RPMI8226 (cell line): ENCODE results near the gene ANKRD42.
"Not testable (repeated sequence)": the region's sequence is repeated elsewhere in the genome, so short reads cannot be mapped to it uniquely, and the experiment has no call there.

Experiments
- DNase-seq: peaks from one replicate; pipeline ENCODE4 v3.0.0-alpha.2; 2015

ANKRD42 gene

GRCh38 chr11:83174008-83174407 lies 19.5 kb upstream of the ANKRD42 start:
- peak; percentile 47 for DNase-seq

GRCh38 chr11:83175815-83176214 lies 17.7 kb upstream of the ANKRD42 start:
- no peak for DNase-seq

DNA sequence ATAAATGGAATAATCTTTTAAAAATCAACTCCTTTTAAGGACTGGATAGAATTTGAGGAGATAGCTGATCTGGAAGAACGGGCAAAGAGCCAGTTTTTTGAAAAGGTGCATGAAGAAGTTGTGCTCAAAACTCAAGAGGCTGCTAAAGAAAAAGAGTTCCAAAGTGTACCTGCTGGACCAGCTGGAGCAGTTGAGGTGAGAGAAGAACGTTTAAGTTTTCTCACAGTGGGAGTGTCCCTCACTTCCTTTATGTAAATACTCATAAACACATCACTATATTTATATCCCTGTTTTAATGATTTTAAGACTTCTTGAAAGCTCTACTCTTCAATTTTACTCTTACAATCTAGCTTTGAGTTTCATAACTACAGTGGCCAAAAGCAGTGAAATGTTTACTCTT lies 11.7 kb upstream of the ANKRD42 start:
- no peak for DNase-seq

DNA sequence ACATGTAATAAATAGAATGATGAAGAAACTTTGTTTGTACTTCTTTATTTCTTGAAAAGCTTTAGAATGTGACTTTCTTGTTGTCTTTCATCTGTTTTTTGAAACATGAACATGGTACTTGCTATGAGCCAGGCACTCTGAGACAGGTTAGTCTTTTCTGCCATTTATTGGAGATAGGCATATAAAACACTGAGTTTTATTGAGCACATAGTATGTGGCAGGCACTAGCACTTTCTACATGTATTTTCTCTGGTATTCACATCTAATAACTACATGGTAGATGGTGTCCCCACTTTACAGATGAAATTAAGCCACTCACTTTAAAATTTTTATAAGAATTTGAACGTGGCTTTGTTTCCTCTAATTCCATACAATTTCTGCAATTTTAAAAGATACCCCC lies 7.7 kb upstream of the ANKRD42 start:
- DNase-seq, result no peak

GRCh38 chr11:83187465-83187864 lies 6.0 kb upstream of the ANKRD42 start:
- no peak for DNase-seq

GRCh38 chr11:83191491-83191890 lies 2.0 kb upstream of the ANKRD42 start:
- DNase-seq, result no peak

GRCh38 chr11:83191986-83192385 lies 1.5 kb upstream of the ANKRD42 start:
- no peak for DNase-seq

GRCh38 chr11:83192606-83193245 lies 786 bp upstream of the ANKRD42 start:
- DNase-seq, result no peak

DNA sequence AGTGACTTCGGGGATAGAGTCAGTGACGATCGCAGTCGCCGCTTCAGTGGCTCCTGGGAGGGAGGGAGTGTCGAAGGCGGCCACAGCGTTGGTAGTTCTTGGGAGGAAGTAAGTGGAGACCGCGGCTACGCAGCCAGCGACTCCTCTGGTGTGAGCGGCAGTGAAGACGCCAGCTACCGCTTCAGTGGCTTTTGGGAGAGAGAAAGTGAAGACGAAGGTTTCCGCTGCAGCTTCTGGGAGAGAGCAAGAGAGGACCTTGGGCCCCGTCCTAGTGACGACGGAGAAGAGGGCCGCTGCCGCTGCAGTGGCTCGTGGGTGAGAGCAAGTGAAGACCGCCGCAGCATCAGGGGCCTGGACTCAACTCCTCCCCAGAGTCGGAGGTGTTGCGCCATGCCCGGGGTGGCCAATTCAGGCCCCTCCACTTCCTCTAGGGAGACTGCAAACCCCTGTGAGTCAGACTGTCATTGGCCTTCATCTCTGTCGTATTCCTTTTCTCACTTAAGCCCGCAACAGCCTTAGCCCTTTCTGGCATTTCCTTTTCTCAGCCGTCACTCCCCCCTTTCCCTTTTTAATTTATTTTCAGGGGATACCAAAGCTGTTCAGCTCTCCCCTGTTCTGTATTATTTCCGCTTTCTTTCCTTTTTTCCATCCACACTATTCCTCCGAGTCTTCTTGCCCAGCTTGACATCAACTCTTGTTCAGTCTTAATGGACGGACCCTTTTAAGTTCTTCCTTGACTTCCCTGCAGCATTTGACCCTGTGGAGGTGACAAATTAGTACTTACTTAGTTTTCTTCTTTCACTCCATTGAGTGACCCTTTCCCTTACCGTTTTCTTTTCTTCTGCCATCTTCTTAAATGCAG lies 1.0 kb downstream of the ANKRD42 start:
- DNase-seq, result peak; percentile 82

- no peak for DNase-seq
These were observed 1.6 kb downstream of the ANKRD42 start for GRCh38 chr11:83195143-83195466.

DNA sequence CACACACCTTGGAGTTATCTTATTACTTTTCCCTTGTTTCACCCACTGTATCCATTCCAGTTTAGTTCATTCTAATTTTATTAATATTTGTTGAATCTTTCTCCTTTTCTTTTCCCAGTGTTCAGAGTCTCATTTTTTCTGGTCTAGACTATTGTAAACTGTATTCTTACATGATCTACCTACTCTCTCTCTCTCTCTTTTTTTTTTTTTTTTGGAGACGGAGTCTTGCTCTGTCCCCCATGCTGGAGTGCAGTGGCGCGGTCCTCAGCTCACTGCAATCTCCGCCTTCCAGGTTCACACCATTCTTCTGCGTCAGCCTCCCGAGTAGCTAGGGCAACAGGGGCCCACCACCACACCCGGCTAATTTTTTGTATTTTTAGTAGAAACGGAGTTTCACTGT lies 2.1 kb downstream of the ANKRD42 start:
- DNase-seq, result no peak

- no peak for DNase-seq
These were observed 6.5 kb downstream of the ANKRD42 start for GRCh38 chr11:83200035-83200434.

- no peak for DNase-seq
These were observed 12.2 kb downstream of the ANKRD42 start for GRCh38 chr11:83205608-83206185.

GRCh38 chr11:83206221-83206620 lies 12.7 kb downstream of the ANKRD42 start:
- no peak for DNase-seq

- DNase-seq, result not testable (repeated sequence)
These were observed 13.4 kb downstream of the ANKRD42 start for GRCh38 chr11:83206771-83207382.

GRCh38 chr11:83219095-83219494 lies 25.6 kb downstream of the ANKRD42 start:
- no peak for DNase-seq

- no peak for DNase-seq
These were observed 26.7 kb downstream of the ANKRD42 start for GRCh38 chr11:83220260-83220659.

- no peak for DNase-seq
These were observed 28.2 kb downstream of the ANKRD42 start for GRCh38 chr11:83221694-83222093.

DNA sequence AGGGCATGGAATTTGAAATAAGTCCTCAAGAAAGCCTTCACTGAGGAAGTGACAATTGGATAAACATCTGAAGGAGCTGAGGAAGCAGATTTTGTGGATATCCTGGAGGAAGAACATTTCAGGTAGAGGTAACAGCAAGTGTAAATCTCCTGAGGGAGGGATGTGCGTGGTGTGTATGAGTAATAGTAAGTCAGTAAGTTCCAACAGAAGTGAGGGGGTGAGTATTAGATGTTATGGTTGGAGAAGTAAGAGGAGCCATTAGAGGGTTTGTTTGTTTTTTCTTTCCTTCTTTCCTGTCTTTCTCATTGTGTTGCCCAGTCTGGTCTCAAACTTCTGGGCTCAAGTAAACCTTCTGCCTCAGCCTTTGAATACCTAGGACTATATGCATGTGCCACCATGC lies 29.0 kb downstream of the ANKRD42 start:
- no peak for DNase-seq

DNA sequence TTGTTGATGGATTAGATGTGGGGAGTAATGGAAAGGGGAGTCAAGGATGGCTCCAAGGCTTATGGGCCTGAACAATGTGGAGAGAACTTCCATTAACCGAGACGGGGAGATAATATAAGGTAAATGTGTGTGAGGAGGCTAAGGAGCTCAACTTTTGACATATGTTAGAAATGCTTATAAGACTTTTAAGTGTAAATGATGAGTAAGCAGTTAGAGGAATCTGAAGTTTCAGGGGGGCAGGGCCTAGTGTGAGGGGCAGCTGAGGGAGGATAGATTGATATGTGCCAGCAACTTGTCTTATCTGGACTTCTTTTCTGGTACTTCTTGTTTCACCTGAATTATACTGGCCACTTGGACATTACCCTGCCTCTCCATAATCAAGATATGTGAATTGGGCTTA lies 29.9 kb downstream of the ANKRD42 start:
- no peak for DNase-seq

GRCh38 chr11:83235825-83236224 lies 42.3 kb downstream of the ANKRD42 start:
- DNase-seq, result no peak

- no peak for DNase-seq
These were observed 44.6 kb downstream of the ANKRD42 start for GRCh38 chr11:83238111-83238510.

DNA sequence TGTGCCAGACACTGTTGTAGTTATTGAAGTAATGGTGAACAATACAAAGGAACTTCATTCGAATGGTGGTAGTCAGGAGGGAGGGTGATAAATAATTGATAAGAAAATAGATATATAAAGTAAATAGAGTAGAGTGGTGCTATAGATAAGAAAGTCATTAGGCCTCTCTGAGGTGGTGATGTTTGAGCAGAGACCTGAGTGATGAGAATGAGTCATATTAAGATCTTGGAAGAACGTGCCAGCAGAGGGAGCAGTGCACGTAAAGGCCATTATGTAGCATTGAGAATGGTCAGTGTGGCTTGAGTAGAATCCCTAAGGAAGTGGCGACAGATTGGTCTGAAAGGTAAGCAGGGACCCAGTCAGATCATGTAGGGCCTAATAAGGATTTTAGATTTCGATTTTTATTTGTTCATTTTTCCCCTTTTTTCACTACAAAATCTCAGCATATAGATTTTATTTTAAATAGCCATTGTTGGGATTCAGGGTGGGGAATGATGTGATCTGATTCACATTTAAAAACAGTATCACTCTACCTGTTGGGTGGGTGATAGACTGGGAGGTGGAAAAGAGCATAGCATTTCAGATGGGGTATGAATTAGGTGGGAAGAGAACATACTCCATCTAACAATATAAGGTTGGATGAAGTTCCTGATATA lies 47.9 kb downstream of the ANKRD42 start:
- DNase-seq, result peak; percentile 63
